GM21528 (cell line): ENCODE data around the gene SLC9C1.

Experiments
- ATAC-seq: cut with Tn5 transposase; IDR thresholded peaks from one replicate; pipeline ENCODE4 v1.9.1; 2021; ENCODE audit warnings: mild to moderate bottlenecking, moderate library complexity; ENCODE audit not compliant: unreplicated experiment, low FRiP score

Gene SLC9C1

DNA sequence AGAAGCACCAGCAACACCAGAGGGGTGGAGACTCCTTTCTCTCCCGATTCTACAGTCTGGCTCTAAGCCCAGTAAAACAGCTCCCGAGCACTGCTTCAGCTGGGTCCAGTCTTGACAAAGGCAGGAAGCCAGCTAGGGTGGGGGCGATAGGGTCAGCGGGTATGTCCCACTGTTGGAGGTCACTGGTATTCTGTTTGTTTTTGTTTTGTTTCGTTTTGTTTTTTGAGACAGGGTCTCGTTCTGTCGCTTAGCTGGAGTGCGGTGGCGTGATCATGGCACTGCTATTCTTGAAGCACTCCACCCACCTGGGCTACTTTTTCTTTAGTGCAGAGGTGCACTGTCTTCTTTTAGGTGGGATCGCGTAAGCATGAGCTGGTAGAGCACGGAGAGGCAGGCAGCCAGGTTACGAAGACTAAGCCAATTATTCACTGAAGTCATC, 177.2 kb downstream of the SLC9C1 start:
- no peak for ATAC-seq

DNA sequence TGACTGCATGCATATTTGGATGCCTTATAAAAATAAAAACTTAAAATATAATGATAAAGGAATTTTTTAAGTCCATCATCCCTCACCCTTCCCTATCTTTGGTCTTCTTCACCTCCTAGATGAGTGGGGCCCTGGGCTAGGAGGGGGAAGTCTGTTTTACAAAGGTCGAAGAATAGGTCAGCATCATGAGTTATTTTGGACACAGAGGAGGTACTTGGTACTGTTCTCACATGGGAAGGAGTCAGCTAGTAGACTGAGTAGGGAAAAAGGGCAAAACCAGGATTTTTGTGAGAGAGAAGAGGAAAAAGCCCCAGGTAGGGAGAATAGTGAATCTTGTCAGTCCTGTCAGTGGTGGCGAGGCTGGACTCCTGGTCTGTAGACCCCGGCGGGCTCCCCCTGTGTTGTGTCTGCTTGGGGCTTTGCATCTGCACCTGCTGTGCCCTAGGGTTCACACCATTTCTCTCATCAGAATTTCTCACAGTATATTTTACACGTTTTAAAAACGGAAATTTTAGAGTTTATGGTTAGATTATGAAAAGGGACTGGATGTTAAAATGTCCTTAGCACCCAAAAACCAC, 178.1 kb downstream of the SLC9C1 start:
- ATAC-seq, result no peak

DNA sequence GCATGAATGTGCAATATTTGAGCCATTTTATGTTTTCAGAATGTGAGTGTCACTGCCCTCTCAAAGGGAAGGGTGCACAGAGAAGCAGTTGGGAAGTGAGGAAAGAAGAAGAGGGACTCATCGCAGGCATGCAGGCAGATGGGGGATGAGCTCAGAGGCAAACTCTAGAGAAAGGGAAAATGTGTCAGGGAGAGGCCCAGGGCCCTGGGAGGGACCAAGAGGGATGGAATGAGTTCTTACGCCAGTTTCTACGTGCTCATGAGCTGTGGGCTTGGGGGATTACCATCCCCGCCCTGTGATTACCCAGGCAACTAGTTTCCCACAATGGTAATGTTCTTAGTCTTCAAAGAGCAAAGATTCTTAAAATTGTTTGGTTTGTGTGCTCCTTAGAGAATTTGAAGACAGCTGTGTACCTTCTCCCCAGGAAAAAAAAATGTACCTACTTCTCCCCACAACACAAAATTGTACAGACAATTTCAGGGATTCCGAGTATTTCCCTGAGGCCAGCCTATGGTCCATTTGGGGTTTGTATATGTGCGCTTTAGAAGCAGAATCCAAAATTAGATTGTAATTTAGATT, 178.8 kb downstream of the SLC9C1 start:
- no peak for ATAC-seq

DNA sequence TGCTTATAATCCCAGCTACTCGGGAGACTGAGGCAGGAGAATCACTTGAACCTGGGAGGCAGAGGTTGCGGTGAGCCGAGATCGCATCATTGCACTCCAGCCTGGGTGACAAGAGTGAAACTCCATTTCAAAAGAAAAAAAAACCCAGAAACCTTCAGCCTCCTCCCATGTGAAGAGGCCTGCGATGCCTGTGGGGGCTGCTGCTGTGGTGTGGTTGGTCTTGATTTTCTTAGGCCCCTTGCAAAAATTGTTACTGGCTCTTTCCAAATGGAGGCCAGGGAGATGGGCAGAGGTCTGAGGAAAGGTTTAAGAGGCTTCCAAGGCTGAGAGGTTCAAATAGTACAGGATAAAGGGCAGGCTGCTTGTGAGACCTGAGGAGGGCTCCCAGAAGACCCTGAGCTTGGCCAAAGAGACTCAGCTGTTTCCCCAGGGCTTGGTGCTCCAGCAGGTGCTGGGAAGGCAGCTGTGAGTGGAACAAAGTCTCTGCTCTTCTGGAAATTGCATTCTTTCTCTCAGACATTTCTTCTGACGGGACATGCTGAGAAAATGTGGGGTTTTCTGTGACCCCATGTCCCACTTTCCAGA, 179.3 kb downstream of the SLC9C1 start:
- peak; percentile 37 for ATAC-seq

DNA sequence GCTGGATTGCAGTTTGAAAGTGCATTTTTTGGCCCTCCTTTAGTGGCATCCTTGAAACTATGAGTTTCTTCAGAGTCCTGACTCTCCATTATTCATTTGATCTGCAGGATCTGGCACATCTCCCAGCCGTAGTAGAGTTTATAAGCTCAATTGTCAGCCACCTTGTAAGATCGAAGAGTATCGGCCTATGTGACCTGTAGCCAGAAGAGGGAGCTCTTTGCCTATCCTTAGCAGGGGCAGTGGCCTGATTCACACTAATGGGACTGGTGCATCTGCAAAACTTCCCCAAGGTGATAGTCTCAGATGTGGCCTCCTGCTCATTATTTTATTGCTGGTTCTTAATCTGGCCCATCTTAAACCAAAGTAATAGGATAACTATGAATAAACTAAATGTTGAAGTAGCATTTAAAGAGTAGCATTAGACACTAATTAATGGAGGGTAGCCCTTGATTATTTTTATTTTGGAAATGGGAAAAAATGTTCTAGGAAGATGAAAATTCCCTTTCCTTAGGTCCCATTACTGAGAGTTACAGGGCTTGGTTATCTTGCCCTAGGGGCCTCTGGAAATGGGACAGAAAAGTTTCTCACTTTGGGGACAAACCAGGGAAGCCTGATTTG, 182.1 kb downstream of the SLC9C1 start:
- peak; percentile 45 for ATAC-seq

DNA sequence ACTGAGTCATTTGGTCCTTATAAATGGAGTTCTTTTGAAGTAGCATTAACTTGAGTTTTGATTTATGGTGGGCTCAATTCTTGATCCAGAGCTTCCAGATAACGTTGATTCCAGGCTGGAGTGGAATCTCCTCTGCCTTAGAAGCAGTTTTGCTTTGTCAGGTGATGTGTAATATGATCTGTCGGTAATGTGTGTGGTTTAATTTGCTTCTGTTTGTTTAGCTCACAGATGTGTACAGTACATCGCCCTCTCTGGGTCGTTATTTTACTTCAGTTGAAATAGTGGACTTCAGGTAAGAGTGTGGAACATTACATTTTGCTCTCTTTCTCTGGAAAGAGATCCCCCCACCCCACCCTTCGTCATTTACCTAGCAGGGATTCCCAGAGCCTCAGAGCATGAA, 184.7 kb downstream of the SLC9C1 start:
- ATAC-seq, result no peak

DNA sequence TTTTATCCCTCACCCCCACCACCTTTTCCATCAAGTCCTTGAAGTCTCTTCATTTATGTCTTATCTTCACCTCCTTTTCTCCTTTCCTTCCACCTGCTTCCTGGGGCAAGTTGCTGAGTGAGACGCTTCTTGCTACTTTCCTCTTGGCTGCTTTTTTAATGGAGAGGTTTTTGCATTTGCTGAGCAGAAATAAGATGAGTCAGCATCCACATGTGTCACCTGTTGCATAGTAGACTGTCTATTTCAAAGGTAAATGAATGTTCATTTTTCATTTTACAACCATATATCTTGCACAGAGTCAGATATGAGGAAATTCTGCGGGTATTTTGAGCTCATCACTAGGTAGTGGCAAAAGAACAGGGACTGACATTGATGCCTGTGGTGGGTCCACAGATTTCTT, 189.2 kb downstream of the SLC9C1 start:
- ATAC-seq, result no peak

DNA sequence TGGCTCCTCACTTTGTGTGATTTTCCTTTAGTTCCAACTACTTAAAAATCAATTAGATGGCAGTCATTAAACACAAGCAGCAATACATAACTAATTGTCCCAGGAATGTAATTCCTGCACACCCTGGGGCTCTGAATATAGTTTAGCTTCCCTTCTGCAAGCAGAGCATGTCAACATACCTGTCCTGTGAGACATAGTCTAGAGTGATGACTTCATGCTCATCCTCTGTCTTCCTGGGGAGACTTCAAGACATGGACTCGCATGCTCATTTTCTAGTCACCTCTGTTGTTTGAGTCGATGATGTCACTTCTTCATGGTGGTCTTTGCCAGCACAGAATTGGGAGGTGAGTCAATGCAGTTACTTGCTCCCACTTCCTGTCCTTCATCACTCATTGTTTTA, 192.1 kb downstream of the SLC9C1 start:
- no peak for ATAC-seq

DNA sequence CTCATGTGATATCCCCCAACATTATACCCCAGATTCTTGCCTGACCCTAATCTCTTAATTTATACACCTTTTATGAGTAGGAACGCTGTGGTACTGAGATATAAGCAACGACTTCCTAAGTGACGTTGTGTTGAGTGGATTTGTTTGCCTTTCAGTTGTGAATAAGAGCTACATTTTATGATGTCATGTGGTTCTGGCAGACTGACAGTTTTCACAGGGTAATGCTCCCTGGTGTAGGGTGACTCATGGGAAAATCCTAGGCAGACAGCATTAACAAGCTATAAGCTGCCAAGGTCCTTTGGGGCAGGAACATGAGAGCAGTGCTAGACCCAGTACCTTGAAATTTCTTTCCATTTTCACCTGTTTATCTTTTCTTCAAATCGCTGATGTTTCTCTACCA, 196.6 kb downstream of the SLC9C1 start:
- ATAC-seq, result no peak

DNA sequence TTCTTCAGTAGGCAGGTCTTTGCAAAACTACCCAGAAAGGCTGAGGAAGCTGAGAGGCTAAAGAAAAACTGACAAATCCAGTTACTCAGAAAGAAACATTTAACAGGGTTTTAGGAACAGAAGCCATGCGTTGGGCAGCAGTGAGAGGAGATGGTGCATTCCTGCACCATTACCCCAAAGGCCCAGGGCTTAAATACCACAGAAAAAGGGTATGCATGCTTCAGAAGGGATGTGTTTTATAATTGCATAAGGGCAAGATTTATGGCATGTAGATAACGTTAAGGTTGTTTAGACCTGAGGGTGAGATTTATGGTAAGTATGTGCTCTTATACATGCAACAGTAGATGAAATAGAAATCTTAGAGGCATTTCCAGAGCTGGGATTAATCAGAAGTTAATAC, 197.8 kb downstream of the SLC9C1 start:
- no peak for ATAC-seq

DNA sequence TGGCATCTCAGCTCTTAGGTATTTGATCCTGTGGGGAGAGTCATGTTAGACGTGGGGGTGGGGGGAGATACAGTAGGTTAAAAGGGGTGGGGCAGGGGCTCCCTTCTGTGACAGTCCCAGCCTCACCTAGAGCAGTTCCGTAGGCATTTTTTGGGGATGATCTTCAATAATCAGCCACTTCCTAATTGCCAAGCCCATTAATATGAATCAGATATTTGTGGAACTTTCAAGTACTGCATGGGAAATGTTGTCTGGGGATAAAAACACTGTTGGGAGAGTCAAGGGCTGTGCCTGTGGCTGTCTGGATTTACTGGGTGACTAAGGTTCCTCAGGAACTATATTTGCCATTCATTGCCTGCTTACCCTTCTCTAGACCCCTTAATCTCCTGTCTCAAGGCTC, 198.3 kb downstream of the SLC9C1 start:
- no peak for ATAC-seq

DNA sequence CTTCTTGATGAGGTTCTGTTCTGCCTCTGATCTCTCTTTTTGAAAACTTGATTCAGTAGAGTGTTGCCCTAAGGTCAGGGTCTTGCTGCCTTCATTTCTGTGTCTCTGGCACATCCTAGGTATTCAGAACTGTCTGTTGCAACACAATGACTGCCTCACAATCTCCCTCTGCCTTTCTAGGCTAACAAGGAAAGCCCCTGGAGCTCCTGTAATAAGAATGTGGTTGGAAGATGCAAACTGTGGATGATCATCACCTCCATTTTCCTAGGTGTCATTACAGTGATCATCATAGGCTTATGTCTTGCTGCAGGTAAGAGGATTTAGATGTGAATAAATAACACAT, 200.9 kb downstream of the SLC9C1 start:
- ATAC-seq, result no peak

DNA sequence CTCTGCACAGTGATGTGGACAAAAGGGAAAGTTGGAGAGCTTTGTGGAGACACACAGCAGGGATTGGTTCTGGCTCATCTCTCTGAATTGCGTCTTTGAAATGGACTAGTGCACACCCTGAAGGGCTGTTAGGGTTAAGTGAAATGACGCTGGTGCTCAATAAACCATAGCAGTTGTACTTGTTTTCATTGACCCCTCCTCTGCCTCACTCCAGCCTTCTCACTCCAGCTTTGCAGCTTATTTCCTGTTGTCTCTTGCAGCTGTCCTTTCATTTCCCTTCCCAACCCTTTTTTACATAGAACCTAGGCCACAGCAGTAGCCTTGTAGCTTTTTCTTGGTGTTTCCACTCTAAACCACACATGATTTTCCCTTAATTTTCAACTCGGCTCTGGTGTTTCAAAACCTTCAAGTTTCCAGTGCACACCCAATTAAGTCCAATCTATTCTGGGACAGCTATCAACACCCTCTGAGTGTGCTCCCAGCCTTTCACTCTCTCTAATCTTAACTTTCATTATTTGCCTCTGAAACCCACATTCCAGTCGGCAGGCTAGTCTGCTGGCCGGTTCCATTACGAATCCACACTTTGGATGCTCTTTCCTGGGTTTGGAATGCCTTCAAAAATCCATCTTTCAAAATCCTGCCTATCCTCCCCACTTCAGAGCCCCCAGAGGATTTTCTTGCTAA, 201.4 kb downstream of the SLC9C1 start:
- ATAC-seq, result no peak

DNA sequence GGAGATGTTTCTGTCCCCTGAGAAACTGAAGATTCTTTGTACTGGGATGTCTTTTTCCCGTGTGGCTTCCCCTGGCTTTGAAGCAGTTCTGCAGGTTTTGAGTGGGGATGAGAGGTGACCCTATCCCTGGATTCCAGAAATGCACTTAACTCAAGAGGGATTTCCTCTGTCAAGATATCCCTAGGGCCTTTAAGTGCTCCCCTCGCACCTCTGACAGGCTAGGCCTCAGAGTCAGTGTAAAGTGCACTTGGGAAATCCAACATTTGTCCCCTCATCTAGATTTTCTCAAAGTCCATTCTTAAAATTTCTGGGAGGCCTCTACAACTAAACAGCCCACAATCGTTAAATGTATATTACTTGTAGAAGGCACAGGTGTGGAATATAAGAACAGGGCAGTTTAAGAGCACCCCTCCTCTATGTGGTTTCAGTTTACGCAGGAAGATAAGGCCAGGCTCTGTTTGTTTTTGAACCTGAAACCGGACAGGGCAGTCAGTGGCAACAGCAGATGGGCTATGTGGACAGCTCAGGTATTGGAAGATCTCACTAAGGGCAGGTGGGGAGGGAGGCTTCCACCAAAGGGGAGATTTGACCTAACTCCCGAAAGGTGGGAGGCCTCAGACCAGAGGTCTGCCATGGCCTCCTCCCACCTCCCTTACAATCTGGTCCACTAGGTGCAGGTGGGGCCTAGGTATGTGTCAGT, 203.0 kb downstream of the SLC9C1 start:
- ATAC-seq, result no peak
